Stimulated activated CD8-positive, alpha-beta memory T cell treated with anti-CD3 and anti-CD28 coated beads, Interleukin-15, amount 100 ng/mL, for 48 hours (primary cell): Measurements from ENCODE around the gene CPS1.

Experiments used
- DNase-seq, 2 donors: peaks; one replicate each; pipeline ENCODE4 v3.0.0-alpha.2; 2020; ENCODE audit warnings: low read depth in 2 of 2

The CPS1 gene

GRCh38 chr2:210606001-210606400 lies 49.6 kb downstream of the CPS1 start:
- no peak for DNase-seq

- no peak for DNase-seq
Measured at GRCh38 chr2:210611466-210611865, 55.1 kb downstream of the CPS1 start.

- no peak for DNase-seq
Measured at GRCh38 chr2:210616074-210616473, 59.7 kb downstream of the CPS1 start.

- DNase-seq, result no peak
Measured at GRCh38 chr2:210617318-210617717, 60.9 kb downstream of the CPS1 start.

GRCh38 chr2:210617732-210618330 lies 61.4 kb downstream of the CPS1 start:
- DNase-seq, result no peak

GRCh38 chr2:210620456-210620855 lies 64.1 kb downstream of the CPS1 start:
- no peak for DNase-seq

GRCh38 chr2:210623506-210623905 lies 67.1 kb downstream of the CPS1 start:
- DNase-seq, result no peak

GRCh38 chr2:210626849-210627248 lies 70.5 kb downstream of the CPS1 start:
- DNase-seq, result no peak

GRCh38 chr2:210630873-210631560 lies 74.6 kb downstream of the CPS1 start:
- no peak for DNase-seq

- no peak for DNase-seq
Measured at GRCh38 chr2:210633699-210634098, 77.3 kb downstream of the CPS1 start.

- no peak for DNase-seq
Measured at GRCh38 chr2:210635257-210635656, 78.9 kb downstream of the CPS1 start.

- no peak for DNase-seq
Measured at GRCh38 chr2:210642333-210642732, 85.9 kb downstream of the CPS1 start.

GRCh38 chr2:210647151-210647550 lies 90.8 kb downstream of the CPS1 start:
- no peak for DNase-seq

- DNase-seq, result no peak
Measured at GRCh38 chr2:210654091-210654490, 97.7 kb downstream of the CPS1 start.

GRCh38 chr2:210655229-210655975 lies 99.0 kb downstream of the CPS1 start:
- DNase-seq, result no peak

GRCh38 chr2:210657874-210658273 lies 101.5 kb downstream of the CPS1 start:
- no peak for DNase-seq

- no peak for DNase-seq
Measured at GRCh38 chr2:210660751-210661150, 104.4 kb downstream of the CPS1 start.

GRCh38 chr2:210662560-210662959 lies 106.2 kb downstream of the CPS1 start:
- no peak for DNase-seq

GRCh38 chr2:210663631-210664089 lies 107.3 kb downstream of the CPS1 start:
- DNase-seq, result no peak

GRCh38 chr2:210667711-210668110 lies 111.3 kb downstream of the CPS1 start:
- no peak for DNase-seq

- no peak for DNase-seq
Measured at GRCh38 chr2:210671065-210671464, 114.7 kb downstream of the CPS1 start.

- no peak for DNase-seq
Measured at GRCh38 chr2:210673117-210673516, 116.7 kb downstream of the CPS1 start.

- no peak for DNase-seq
Measured at GRCh38 chr2:210676067-210676466, 119.7 kb downstream of the CPS1 start.
